Hepatocyte (in vitro differentiated cells): Measurements from ENCODE around the gene MX1. TPM values are rescaled to one million over a fixed set of nuclear protein-coding genes. Genes with fewer than 3 reads are reported as not detected.

Source experiments
- DNase-seq: peaks from one replicate; pipeline ENCODE4 v3.0.0-alpha.2; 2016; ENCODE audit warnings: low spot score
- H2AFZ ChIP-seq: fragments of 200-600 bp; sonication (generic); 2 replicates; pipeline ENCODE4 v1.6.0; 2016; ENCODE audit warnings: antibody characterized with exemption, mild to moderate bottlenecking
- H3K27ac ChIP-seq: fragments of 200-600 bp; sonication (generic); 2 replicates; pipeline ENCODE4 v1.5.1; 2016; ENCODE audit warnings: mild to moderate bottlenecking
- H3K27me3 ChIP-seq: fragments of 200-600 bp; sonication (generic); 2 replicates; pipeline ENCODE4 v1.6.1; 2016
- H3K36me3 ChIP-seq: fragments of 200-600 bp; sonication (generic); replicated peaks from 2 replicates; pipeline ENCODE4 v1.5.1; 2016; ENCODE audit warnings: low read depth; ENCODE audit not compliant: insufficient read depth
- H3K4me1 ChIP-seq: fragments of 200-600 bp; sonication (generic); 2 replicates; pipeline ENCODE4 v1.5.1; 2016; ENCODE audit warnings: mild to moderate bottlenecking, moderate library complexity; ENCODE audit not compliant: insufficient read depth
- H3K4me2 ChIP-seq: fragments of 200-600 bp; sonication (generic); 2 replicates; pipeline ENCODE4 v1.6.0; 2016
- H3K4me3 ChIP-seq: fragments of 200-600 bp; sonication (generic); 2 replicates; pipeline ENCODE4 v1.5.1; 2016; ENCODE audit warnings: mild to moderate bottlenecking
- H3K79me2 ChIP-seq: fragments of 200-600 bp; sonication (generic); 2 replicates; pipeline ENCODE4 v1.6.0; 2017; ENCODE audit warnings: mild to moderate bottlenecking
- H3K9me2 ChIP-seq: fragments of 200-600 bp; sonication (generic); replicated peaks from 2 replicates; pipeline ENCODE4 v1.6.0; 2017; ENCODE audit warnings: mild to moderate bottlenecking; ENCODE audit not compliant: insufficient read depth
- H3K9me3 ChIP-seq: fragments of 200-600 bp; sonication (generic); 2 replicates; pipeline ENCODE4 v1.5.1; 2016; ENCODE audit warnings: low read depth, mild to moderate bottlenecking
- H4K20me1 ChIP-seq: fragments of 200-600 bp; sonication (generic); 2 replicates; pipeline ENCODE4 v1.6.0; 2016; ENCODE audit warnings: mild to moderate bottlenecking; ENCODE audit not compliant: insufficient read depth, poor library complexity, severe bottlenecking
- CTCF ChIP-seq: fragments of 200-600 bp; sonication (generic); IDR thresholded peaks from 2 replicates; pipeline ENCODE4 v1.5.1; 2016; ENCODE audit warnings: antibody characterized with exemption, mild to moderate bottlenecking; ENCODE audit not compliant: poor library complexity
- EZH2 ChIP-seq: fragments of 200-600 bp; sonication (generic); IDR thresholded peaks from 2 replicates; pipeline ENCODE4 v1.6.1; 2016; ENCODE audit warnings: antibody characterized with exemption, mild to moderate bottlenecking, borderline replicate concordance
- EZH2phosphoT487 ChIP-seq: fragments of 200-600 bp; sonication (generic); IDR thresholded peaks from one replicate; pipeline ENCODE4 v1.6.1; 2018; ENCODE audit warnings: antibody characterized with exemption, mild to moderate bottlenecking, low read depth, moderate library complexity; ENCODE audit not compliant: unreplicated experiment, severe bottlenecking
- WGBS: methylation state at CpG from one replicate; pipeline ENCODE4 v1.1.6; 2016; ENCODE audit warnings: low lambda C conversion rate; ENCODE audit errors: missing lambda C conversion rate; 5-methylcytosine and 5-hydroxymethylcytosine counted together
- polyA plus RNA-seq: library from polyadenylated mRNA; unstranded; fragments of >200 nt; fragmentation: Nextera tagmentation; extraction: Ambion mirVana; gene quantifications from 2 replicates; pipeline ENCODE4 v1.2.1, GENCODE V29; 2016
- total RNA-seq: library from RNA; depleted of rRNA; stranded (reverse); fragments of >200 nt; gene quantifications from 2 replicates; pipeline ENCODE4 v1.2.3, GENCODE V29; 2014

MX1 gene
- total and polyA plus RNA-seq, 2 experiments from 2014 or later = 14.2 to 26.6 TPM

- H4K20me1 ChIP-seq = no peaks in the 10 kb centered on the region
- H3K4me2 ChIP-seq = no peak overlapping the region
- no peaks in the 10 kb centered on the region for H3K9me2 ChIP-seq
- no peak overlapping the region for H2AFZ ChIP-seq
- H3K4me3 ChIP-seq = no peak overlapping the region
- H3K36me3 ChIP-seq = no peaks in the 10 kb centered on the region
- WGBS = 93% methylated on average over 16 of the region's 16 CpGs
- TF ChIP-seq CTCF = no peak
- no peak for TF ChIP-seq EZH2
- no peak for TF ChIP-seq EZH2phosphoT487
- no peaks in the 10 kb centered on the region for H3K4me1 ChIP-seq
- H3K27ac ChIP-seq = no peak overlapping the region
- DNase-seq = no peak
- H3K9me3 ChIP-seq = no peaks in the 10 kb centered on the region
- no peaks in the 10 kb centered on the region for H3K79me2 ChIP-seq
- H3K27me3 ChIP-seq = no peaks in the 10 kb centered on the region
These were observed 27.2 kb upstream of the MX1 start for GRCh38 chr21:41398831-41399230.

GRCh38 chr21:41399246-41399800, 26.7 kb upstream of the MX1 start:
- Histone ChIP-seq H3K79me2 (no peaks in the 10 kb centered on the region), H3K36me3 (no peaks in the 10 kb centered on the region), H3K4me2 (no peak overlapping the region), H3K4me3 (no peak overlapping the region), H3K27me3 (no peaks in the 10 kb centered on the region), H4K20me1 (no peaks in the 10 kb centered on the region), H3K4me1 (no peaks in the 10 kb centered on the region), H3K9me3 (no peaks in the 10 kb centered on the region), H2AFZ (no peak overlapping the region), H3K9me2 (no peaks in the 10 kb centered on the region), H3K27ac (no peak overlapping the region)
- no peak for DNase-seq
- TF ChIP-seq EZH2phosphoT487 (no peak), EZH2 (no peak), CTCF (no peak)
- 90% methylated on average over 7 of the region's 7 CpGs for WGBS

GRCh38 chr21:41402231-41402630, 23.8 kb upstream of the MX1 start:
- no peak for DNase-seq
- TF ChIP-seq EZH2phosphoT487 = no peak
- no peaks in the 10 kb centered on the region for H3K9me2 ChIP-seq
- H3K27ac ChIP-seq = no peak overlapping the region
- no peak overlapping the region for H2AFZ ChIP-seq
- WGBS = 94% methylated on average over 11 of the region's 11 CpGs
- no peaks in the 10 kb centered on the region for H3K27me3 ChIP-seq
- H3K36me3 ChIP-seq = no peaks in the 10 kb centered on the region
- H3K9me3 ChIP-seq = no peaks in the 10 kb centered on the region
- H3K4me3 ChIP-seq = no peak overlapping the region
- no peaks in the 10 kb centered on the region for H3K4me1 ChIP-seq
- no peak overlapping the region for H3K4me2 ChIP-seq
- H3K79me2 ChIP-seq = no peaks in the 10 kb centered on the region
- no peaks in the 10 kb centered on the region for H4K20me1 ChIP-seq

- Histone ChIP-seq H2AFZ (no peak overlapping the region), H3K4me1 (no peaks in the 10 kb centered on the region), H4K20me1 (no peaks in the 10 kb centered on the region), H3K9me3 (no peaks in the 10 kb centered on the region), H3K27ac (no peak overlapping the region), H3K4me3 (no peak overlapping the region), H3K27me3 (no peaks in the 10 kb centered on the region), H3K9me2 (no peaks in the 10 kb centered on the region), H3K79me2 (no peaks in the 10 kb centered on the region), H3K36me3 (no peaks in the 10 kb centered on the region), H3K4me2 (no peak overlapping the region)
- 88% methylated on average over 10 of the region's 10 CpGs for WGBS
- TF ChIP-seq EZH2 (no peak), EZH2phosphoT487 (no peak), CTCF (no peak)
- no peak for DNase-seq
These were observed 23.2 kb upstream of the MX1 start for GRCh38 chr21:41402796-41403195.
